HPDE6-E6E7 (cell line): ENCODE results near the gene PLXNA4.

Source experiments
- DNase-seq: peaks from one replicate; pipeline ENCODE4 v3.0.0; 2011; ENCODE audit warnings: missing footprints; ENCODE audit errors: extremely low spot score

Gene PLXNA4

GRCh38 chr7:132562690-132563089 lies 13.6 kb downstream of the PLXNA4 start:
- DNase-seq: no peak

GRCh38 chr7:132561763-132562162 lies 14.5 kb downstream of the PLXNA4 start:
- DNase-seq: no peak

GRCh38 chr7:132560825-132561529 lies 15.3 kb downstream of the PLXNA4 start:
- no peak for DNase-seq

DNA sequence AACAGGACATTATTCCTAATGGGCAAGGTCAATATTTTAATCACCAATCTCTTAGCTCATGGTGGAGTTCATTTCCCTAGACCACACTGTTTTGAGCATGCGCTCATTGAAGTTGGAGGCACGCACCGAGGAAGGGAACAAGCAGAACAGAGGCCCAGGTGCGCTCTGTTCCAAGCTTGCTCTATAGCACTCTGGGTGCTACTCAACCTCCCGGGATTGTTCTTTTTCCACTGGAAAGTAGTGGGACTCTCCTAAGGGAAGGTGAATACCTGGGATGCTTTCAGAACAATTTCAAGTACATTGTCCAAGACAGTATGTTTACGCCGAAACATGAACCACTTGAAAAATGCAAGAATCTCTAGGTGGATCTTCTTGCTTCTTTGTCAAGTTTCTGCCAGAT lies 16.2 kb downstream of the PLXNA4 start:
- DNase-seq: no peak

DNA sequence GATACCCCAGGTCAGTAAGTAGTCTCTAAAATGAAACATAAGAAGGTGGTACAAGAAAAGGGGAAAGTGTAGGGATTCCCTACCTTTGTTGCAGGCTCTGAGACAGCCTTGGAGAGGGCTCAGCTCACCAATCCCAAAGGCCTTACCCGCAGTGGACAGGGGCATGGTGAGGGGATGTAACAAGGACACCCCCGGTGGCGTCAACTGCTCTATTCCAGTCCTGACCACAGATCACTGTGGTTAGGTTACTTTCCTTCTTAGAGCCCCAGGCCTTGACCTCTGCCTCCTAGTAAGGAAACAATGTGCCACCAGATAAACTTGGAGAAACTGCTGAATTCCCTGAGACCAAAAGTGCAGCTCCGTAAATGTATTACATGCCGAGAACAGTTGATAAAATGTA lies 17.5 kb downstream of the PLXNA4 start:
- DNase-seq: no peak

- DNase-seq: no peak
Observed at GRCh38 chr7:132557489-132558044, 18.7 kb downstream of the PLXNA4 start.

DNA sequence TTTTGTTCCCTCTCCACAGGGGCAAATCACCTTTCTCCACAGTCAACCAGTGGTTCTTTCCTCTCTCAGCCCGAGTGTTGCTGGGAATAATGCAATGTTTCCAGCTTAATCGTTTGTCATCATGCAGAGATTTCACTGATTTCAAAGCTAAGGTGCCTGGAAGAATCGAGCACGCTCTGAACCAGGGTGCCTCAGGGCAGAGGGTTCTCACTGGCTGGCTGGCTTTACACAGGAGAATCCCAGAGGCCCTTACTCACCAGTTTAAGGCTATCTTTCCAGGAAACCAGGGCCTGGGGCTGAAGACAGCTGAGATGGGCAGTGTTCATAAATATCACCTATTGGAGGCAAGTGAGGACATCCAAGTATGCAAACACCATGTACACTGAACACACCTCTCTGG lies 21.8 kb downstream of the PLXNA4 start:
- DNase-seq: no peak

DNA sequence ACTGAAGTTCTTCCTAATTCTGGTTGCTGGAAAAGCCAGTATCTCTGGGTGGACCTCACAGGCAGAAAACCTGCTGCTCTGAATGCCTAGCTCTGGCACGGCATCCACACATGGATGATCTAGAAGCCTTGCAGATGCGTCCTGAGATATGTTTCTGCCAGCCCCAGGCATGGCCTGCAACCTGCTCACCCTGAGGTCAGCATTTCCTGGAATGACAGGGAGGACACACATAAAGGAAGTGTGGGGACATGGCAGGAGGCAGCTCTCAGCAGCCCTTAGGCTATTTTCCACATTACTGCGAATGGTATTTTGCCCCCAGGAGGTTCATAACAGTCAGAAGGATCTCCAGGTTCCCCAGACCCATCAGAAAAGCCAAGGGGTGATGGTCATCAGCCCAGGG lies 23.2 kb downstream of the PLXNA4 start:
- DNase-seq: no peak

DNA sequence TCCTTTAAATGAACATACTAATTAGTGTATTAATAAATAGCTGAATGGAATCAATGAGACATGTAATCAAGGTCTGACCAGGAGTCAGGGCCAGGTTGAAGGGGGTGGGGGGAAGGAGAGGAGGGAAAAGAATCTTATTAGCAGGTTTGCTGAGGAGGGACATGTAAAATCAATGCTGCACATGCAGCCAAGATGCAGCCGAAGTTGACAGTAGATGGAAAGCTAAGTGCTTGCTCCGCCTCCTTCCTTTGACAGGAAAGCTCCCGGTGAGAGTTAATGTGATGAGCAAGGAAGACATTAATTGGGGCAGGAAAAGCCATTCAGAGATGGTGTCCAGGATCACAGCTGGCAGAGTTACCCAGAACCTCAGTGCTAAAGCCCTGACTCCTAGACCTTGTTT lies 24.4 kb downstream of the PLXNA4 start:
- DNase-seq: no peak

- no peak for DNase-seq
Observed at GRCh38 chr7:132551439-132551838, 24.8 kb downstream of the PLXNA4 start.

- no peak for DNase-seq
Observed at GRCh38 chr7:132548489-132549078, 27.7 kb downstream of the PLXNA4 start.

DNA sequence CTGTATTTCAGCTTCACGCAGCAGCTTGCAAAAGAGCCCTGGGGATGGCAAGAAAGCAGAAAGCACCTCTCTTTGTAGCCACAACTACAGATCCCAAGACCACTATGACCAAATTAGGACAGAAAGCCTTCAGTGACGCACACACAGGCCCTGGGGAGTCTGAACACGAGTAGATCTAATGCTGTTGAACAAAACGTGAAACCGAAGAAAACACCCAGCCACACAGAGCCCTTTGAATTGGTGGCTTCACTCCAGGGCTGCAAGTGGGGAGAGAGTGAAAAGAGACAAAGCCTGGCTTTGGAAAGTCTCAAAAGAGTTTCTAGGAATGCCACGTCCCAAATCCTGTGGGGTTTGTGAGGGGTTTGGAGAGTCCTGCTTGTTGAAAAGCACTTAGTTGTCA lies 28.4 kb downstream of the PLXNA4 start:
- DNase-seq: no peak

DNA sequence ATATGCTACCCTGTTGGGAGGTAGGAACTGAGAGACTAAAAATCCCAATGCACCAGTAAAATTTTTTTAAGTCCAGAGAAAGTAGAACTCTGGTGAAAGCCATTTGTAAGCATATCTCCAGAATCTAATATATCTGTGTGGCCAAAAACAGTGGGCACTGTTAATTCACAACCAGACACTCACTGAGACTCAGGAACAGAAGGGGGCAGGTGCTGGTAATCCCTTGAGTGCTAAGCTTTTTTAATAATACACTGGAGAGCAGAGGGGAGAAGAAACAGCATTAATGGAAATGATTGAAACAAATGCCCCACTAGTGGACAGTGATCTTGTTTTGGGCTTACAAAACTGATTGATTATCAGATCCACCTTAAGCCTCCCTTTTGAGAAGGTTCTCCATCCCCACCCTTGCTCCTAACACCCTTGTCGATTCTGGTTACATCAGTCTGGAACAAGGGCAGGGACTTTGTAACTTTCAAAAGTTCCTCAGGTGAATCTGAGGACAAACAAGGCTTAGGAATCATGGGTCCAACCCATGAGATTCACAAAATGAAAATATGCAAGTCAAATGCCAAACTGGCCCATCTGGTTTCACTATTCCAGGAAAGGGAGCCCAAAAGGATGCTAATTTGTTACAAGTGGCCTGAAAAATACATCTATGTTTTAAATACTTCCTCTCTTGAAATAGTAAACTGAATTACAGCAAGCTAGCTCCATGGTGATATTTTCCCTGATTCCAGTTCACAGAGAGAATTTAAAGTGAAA lies 29.7 kb downstream of the PLXNA4 start:
- DNase-seq: no peak

DNA sequence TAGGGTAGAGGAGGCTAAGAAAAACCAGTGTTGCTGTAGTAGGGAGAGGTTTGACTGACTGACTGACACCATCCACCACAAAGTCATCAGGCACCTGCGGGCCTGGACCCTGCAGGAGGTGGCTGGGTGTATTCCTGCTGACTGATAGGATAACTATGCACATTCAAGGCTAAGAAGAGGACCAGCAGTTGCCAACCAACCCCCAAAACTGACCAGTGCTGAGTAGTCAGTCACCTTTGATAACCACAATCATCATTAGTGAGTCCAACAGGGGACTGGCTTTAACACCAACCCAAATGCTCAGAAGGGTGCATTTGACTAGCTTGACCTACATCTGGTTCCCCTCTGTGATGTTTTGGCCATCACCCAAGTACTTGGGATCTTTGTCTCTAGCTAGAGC lies 30.5 kb downstream of the PLXNA4 start:
- DNase-seq: no peak

- DNase-seq: no peak
Observed at GRCh38 chr7:132544999-132545398, 31.3 kb downstream of the PLXNA4 start.

- no peak for DNase-seq
Observed at GRCh38 chr7:132544025-132544424, 32.2 kb downstream of the PLXNA4 start.

GRCh38 chr7:132542895-132543294 lies 33.4 kb downstream of the PLXNA4 start:
- DNase-seq: no peak

GRCh38 chr7:132541656-132542055 lies 34.6 kb downstream of the PLXNA4 start:
- no peak for DNase-seq

DNA sequence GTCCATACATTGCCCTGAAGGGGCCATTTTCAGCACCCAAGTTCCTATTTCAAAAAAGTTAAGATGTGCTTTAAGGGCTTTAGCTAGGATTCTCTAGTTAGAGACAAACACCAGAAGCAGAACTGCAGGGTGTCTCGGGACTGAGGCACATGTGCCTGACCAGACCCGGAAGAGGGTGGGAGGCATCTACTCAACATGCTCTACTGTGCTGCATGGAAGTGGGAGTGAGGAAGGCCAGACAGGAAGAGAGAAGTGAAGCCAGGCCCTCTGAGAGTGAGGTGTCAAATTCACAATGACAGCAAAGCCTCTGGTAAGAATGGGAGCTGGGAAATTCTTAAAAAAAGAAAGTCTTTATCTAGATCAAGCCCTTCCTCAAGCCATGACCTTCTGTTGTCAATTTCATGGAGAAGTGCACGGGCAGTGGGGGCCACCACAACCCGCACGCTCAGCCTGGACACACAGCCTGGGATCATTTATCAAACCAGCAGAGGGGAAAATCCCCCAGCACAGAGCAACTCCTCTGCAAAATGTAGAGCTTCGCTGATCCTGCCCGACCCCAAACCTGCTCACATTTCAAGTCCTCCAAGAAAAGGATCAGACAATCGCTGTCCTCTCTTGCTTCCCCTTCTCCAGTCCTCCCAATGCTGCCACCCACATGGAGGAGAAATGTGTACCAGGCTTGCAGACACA lies 38.7 kb downstream of the PLXNA4 start:
- no peak for DNase-seq

- DNase-seq: no peak
Observed at GRCh38 chr7:132536654-132537395, 39.4 kb downstream of the PLXNA4 start.

- no peak for DNase-seq
Observed at GRCh38 chr7:132533916-132534315, 42.4 kb downstream of the PLXNA4 start.
